HG03571 (cell line): ENCODE data around the gene NUDT6.

ENCODE experiments used
- ATAC-seq: cut with Tn5 transposase; IDR thresholded peaks from one replicate; pipeline ENCODE4 v1.9.1; 2021; ENCODE audit not compliant: unreplicated experiment

The NUDT6 gene

GRCh38 chr4:122914938-122915337 is 7.5 kb downstream of the NUDT6 start:
- ATAC-seq = no peak

- peak; percentile 88 for ATAC-seq
These were observed 8.0 kb downstream of the NUDT6 start for GRCh38 chr4:122914292-122914904.

DNA sequence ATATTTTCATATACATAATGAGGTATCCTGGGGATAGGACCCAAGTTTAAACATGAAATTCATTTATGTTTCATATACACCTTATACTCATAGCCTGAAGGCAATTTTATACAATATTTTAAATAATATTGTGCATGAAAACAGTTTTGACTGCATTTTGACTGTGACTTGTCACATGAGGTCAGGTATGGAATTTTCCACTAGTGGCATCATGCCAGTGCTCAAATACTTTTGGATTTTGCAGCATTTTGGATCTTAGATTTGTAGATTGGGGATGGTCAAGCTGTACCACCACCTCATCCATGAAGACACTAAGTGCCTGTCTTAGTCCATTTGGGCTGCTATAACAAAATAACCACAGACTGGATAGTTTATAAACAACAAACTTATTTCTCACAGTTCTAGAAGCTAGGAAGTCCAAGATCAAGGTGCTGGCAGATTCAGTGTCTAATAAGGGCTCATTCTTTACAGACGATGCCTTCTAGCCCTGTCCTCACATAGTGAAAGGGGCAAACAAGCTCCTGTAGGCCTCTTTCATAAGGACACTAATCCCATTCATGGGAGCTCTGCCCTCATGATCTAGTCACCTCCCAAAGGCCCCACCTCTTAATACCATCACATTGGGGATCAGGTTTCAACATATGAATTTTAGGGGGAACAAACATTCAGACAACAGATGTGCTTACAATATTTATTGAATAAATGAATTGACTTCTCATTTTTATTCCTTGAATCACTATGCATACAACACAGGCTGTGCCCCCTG is 9.4 kb downstream of the NUDT6 start:
- no peak for ATAC-seq

GRCh38 chr4:122911588-122911987 is 10.8 kb downstream of the NUDT6 start:
- no peak for ATAC-seq

- ATAC-seq = no peak
These were observed 12.7 kb downstream of the NUDT6 start for GRCh38 chr4:122909683-122910082.

DNA sequence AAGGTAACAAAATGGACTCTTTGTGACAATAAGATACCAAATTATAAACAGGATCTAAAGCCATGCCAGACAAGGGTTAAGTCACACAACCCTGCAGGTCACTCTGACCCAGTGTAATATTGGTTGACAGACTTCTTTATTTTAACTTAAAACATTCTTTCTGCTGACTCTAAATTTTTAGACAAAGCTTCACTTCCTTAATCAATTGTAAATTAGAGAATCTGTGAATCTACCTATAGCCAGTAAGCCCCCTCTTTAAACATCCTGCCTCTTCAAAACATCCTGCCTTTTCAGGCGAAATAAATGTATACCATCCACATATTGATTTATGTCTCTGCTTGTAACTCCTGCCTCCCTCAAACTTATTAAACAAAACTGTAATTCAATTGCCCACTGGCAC is 14.2 kb downstream of the NUDT6 start:
- no peak for ATAC-seq

DNA sequence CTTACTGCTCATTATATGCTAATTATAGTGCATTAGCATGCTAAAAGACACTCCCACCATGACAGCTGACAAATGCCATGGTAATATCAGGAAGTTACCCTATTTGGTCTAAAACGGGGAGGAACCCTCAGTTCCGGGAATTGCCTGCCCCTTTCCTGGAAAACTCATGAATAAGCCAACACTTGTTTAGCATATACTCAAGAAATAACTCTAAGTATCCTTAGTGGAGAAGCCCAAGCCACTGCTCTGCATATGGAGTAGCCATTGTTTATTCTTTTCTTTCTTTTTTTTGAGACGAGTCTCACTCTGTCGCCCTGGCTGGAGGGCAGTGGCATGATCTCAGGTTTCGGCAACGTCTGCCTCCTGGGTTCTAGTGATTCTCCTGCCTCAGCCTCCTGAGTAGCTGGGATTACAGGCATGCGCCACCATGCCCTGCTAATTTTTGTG is 15.5 kb downstream of the NUDT6 start:
- no peak for ATAC-seq

DNA sequence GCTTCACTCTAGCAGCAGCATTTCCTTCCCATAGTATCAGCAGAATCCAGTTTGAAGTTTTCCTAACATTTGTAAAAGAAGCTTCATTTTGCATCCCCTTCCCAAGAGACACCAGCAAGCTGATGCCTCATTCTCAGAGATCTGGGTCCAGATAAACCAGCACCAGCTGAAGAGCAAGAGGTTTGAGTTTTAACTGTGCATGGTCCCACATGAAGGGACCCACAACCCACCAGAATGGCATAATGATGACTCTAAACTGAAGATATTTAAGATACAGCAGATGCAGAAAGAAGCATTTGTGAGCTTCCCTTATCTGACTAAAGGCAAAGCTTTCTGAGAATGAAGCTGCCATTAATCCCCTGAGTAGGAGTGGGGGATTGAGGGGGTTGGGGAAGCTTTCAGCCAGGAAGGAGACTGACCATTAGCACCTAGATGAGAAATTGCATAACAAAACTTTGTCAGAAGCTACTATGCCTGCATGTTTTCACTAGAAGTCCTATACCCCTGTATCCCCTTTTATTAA is 18.6 kb downstream of the NUDT6 start:
- no peak for ATAC-seq

DNA sequence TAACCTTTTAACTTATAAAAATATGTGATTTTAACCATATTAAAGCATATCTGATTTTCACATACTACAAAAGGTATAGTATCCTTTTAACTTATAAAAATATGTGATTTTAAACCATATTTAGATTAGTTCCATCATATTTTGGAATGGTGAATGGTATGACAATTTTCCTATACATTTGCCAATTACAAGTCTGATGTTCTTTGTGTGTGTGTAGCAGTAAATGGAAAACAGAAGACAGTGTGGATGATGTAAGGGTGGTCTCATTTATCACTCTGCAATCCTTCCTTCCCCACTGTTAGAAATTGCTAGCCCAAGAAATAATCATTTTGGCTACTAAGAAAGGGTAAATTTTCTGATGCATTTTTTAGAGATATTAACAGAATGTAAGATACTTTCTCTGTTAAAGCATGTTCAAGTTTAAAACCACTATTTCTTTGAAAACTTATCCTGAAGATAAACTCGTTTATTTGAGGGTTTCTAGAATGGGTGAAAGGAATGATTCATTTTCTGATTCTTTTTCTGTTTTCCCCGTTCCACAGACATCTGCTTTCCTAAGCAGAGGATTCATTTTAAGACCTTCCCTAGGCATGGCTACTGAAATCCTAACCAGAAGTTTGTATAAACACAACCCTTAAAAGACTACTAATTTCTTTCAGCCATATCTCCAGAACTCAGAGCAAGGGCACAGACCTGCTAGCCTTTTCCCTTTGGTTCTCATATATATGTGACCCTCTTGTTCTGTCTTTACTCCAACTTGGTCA is 21.0 kb downstream of the NUDT6 start:
- no peak for ATAC-seq

- ATAC-seq = no peak
These were observed 22.1 kb downstream of the NUDT6 start for GRCh38 chr4:122900314-122900713.

DNA sequence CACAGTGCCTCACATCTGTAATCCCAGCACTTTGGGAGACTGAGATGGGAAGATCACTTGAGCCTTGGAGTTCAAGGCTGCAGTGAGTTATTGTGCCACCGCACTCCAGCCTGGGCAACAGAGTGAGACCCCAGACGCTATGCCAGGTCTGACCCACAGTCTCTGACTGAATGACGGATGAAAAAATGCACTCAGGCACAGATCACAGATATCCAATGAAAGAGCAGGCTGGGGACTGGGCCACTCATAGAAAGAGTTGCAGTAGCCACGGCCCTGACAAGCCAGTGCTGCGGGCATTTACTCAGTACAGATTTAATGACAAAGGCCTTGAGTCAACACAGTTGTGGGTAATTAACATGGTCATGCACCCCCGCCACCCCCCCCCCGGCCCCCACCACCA is 22.7 kb downstream of the NUDT6 start:
- no peak for ATAC-seq

GRCh38 chr4:122898370-122899150 is 23.8 kb downstream of the NUDT6 start:
- ATAC-seq = no peak

GRCh38 chr4:122896270-122896669 is 26.1 kb downstream of the NUDT6 start:
- ATAC-seq = no peak

DNA sequence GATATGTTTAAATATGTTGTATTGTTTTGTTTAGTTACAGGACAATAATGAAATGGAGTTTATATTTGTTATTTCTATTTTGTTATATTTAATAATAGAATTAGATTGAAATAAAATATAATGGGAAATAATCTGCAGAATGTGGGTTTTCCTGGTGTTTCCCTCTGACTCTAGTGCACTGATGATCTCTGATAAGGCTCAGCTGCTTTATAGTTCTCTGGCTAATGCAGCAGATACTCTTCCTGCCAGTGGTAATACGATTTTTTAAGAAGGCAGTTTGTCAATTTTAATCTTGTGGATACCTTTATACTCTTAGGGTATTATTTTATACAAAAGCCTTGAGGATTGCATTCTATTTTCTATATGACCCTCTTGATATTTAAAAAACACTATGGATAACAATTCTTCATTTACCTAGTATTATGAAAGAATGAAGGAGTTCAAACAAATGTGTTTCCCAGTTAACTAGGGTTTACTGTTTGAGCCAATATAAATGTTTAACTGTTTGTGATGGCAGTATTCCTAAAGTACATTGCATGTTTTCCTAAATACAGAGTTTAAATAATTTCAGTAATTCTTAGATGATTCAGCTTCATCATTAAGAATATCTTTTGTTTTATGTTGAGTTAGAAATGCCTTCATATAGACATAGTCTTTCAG is 26.9 kb downstream of the NUDT6 start:
- ATAC-seq = no peak

DNA sequence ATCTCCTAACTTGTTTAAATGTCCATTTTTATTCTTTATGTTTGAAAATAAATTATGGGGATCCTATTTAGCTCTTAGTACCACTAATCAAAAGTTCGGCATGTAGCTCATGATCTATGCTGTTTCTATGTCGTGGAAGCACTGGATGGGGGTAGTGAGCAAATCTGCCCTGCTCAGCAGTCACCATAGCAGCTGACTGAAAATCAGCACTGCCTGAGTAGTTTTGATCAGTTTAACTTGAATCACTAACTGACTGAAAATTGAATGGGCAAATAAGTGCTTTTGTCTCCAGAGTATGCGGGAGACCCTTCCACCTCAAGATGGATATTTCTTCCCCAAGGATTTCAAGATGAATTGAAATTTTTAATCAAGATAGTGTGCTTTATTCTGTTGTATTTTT is 27.6 kb downstream of the NUDT6 start:
- no peak for ATAC-seq

GRCh38 chr4:122890147-122890795 is 32.1 kb downstream of the NUDT6 start:
- ATAC-seq = no peak

GRCh38 chr4:122889726-122890125 is 32.7 kb downstream of the NUDT6 start:
- no peak for ATAC-seq

GRCh38 chr4:122884499-122884898 is 37.9 kb downstream of the NUDT6 start:
- ATAC-seq = no peak

GRCh38 chr4:122882857-122883735 is 39.3 kb downstream of the NUDT6 start:
- no peak for ATAC-seq
